IPS DF 6.9 (cell line): ENCODE results near the gene LAMTOR4.
"Not testable (repeated sequence)": the region's sequence is repeated elsewhere in the genome, so short reads cannot be mapped to it uniquely, and the experiment has no call there.

ENCODE experiments used
- DNase-seq: peaks from one replicate; pipeline ENCODE4 v3.0.0-alpha.2; 2013; ENCODE audit warnings: low read depth, low spot score
- H3K27ac ChIP-seq: one replicate; pipeline ENCODE4 v1.5.1; 2013; ENCODE audit warnings: low read length, control low read depth
- H3K27me3 ChIP-seq: 2 replicates; pipeline ENCODE4 v1.6.1; 2013; ENCODE audit warnings: mild to moderate bottlenecking, low read length; ENCODE audit not compliant: control insufficient read depth, insufficient read depth
- H3K36me3 ChIP-seq: 2 replicates; pipeline ENCODE4 v1.6.1; 2013; ENCODE audit warnings: low read length; ENCODE audit not compliant: control insufficient read depth, insufficient read depth
- H3K4me1 ChIP-seq: 2 replicates; pipeline ENCODE4 v1.6.1; 2013; ENCODE audit warnings: low read length; ENCODE audit not compliant: control insufficient read depth, insufficient read depth
- H3K4me3 ChIP-seq: 2 replicates; pipeline ENCODE4 v1.5.1; 2013; ENCODE audit warnings: mild to moderate bottlenecking, low read length
- H3K9me3 ChIP-seq: 2 replicates; pipeline ENCODE4 v1.6.1; 2013; ENCODE audit warnings: low read length, inconsistent platforms; ENCODE audit not compliant: control insufficient read depth, insufficient read depth
- WGBS: extraction: QIAGEN DNeasy Blood & Tissue Kit; methylation state at CpG from one replicate; pipeline ENCODE4 v1.1.7; 2013; ENCODE audit warnings: mixed read lengths, missing lambda C conversion rate; ENCODE audit not compliant: insufficient read length, insufficient coverage; 5-methylcytosine and 5-hydroxymethylcytosine counted together

Gene LAMTOR4

GRCh38 chr7:100189061-100189460 lies 40.3 kb downstream of the LAMTOR4 start:
- Histone ChIP-seq H3K36me3 (no peaks in the 10 kb centered on the region), H3K27ac (no peak overlapping the region), H3K9me3 (no peaks in the 10 kb centered on the region), H3K4me3 (no peak overlapping the region), H3K4me1 (no peaks in the 10 kb centered on the region), H3K27me3 (no peaks in the 10 kb centered on the region)
- no peak for DNase-seq
- no CpG with 5 or more reads among the region's 3 CpGs for WGBS

GRCh38 chr7:100190048-100190711 lies 41.5 kb downstream of the LAMTOR4 start:
- WGBS = no CpG with 5 or more reads among the region's 4 CpGs
- no peak for DNase-seq

GRCh38 chr7:100191775-100192174 lies 43.1 kb downstream of the LAMTOR4 start:
- Histone ChIP-seq H3K27me3 (no peaks in the 10 kb centered on the region), H3K9me3 (no peaks in the 10 kb centered on the region), H3K36me3 (no peaks in the 10 kb centered on the region), H3K4me1 (no peaks in the 10 kb centered on the region), H3K27ac (no peak overlapping the region), H3K4me3 (no peak overlapping the region)
- DNase-seq = no peak
- no CpG with 5 or more reads among the region's 2 CpGs for WGBS

More at GRCh38 chr7:100190048-100190711, 41.5 kb downstream of the LAMTOR4 start:
- H3K9me3 ChIP-seq = no peaks in the 10 kb centered on the region
- H3K4me3 ChIP-seq = no peak overlapping the region
- H3K27me3 ChIP-seq = no peaks in the 10 kb centered on the region
- no peaks in the 10 kb centered on the region for H3K4me1 ChIP-seq
- H3K27ac ChIP-seq = no peak overlapping the region
- no peaks in the 10 kb centered on the region for H3K36me3 ChIP-seq

- DNase-seq, H3K27ac ChIP-seq, H3K4me3 ChIP-seq, H3K36me3 ChIP-seq, H3K9me3 ChIP-seq, H3K4me1 ChIP-seq, H3K27me3 ChIP-seq: not testable (repeated sequence)
- no CpG with 5 or more reads among the region's 6 CpGs for WGBS
Measured at GRCh38 chr7:100192281-100192862, 43.7 kb downstream of the LAMTOR4 start.

GRCh38 chr7:100192969-100193368 lies 44.3 kb downstream of the LAMTOR4 start:
- Histone ChIP-seq H3K4me3 (no peak overlapping the region), H3K36me3 (no peaks in the 10 kb centered on the region), H3K27ac (no peak overlapping the region)

GRCh38 chr7:100195222-100195621 lies 46.5 kb downstream of the LAMTOR4 start:
- H3K27me3 ChIP-seq = no peaks in the 10 kb centered on the region
- H3K36me3 ChIP-seq = no peaks in the 10 kb centered on the region
- H3K27ac ChIP-seq = no peak overlapping the region
- no peaks in the 10 kb centered on the region for H3K4me1 ChIP-seq
- no CpG with 5 or more reads among the region's 2 CpGs for WGBS
- H3K9me3 ChIP-seq = no peaks in the 10 kb centered on the region
- DNase-seq = no peak
- H3K4me3 ChIP-seq = no peak overlapping the region

More at GRCh38 chr7:100192969-100193368, 44.3 kb downstream of the LAMTOR4 start:
- no peak for DNase-seq
- no CpG with 5 or more reads among the region's 3 CpGs for WGBS
- H3K4me1 ChIP-seq = no peaks in the 10 kb centered on the region
- no peaks in the 10 kb centered on the region for H3K27me3 ChIP-seq
- H3K9me3 ChIP-seq = no peaks in the 10 kb centered on the region

GRCh38 chr7:100195901-100196322 lies 47.2 kb downstream of the LAMTOR4 start:
- not testable (repeated sequence) for H3K27ac ChIP-seq, H3K9me3 ChIP-seq, H3K4me3 ChIP-seq, H3K4me1 ChIP-seq, H3K27me3 ChIP-seq, H3K36me3 ChIP-seq, DNase-seq
- WGBS = no CpG with 5 or more reads among the region's 6 CpGs

- WGBS = no CpG with 5 or more reads among the region's 10 CpGs
Measured at GRCh38 chr7:100198266-100198665, 49.5 kb downstream of the LAMTOR4 start.

GRCh38 chr7:100200693-100201092 lies 52.0 kb downstream of the LAMTOR4 start:
- no CpG with 5 or more reads among the region's 11 CpGs for WGBS
- H3K9me3 ChIP-seq = no peaks in the 10 kb centered on the region
- H3K27me3 ChIP-seq = no peaks in the 10 kb centered on the region
- 0 out of 2 replicates have a peak, but pooled peaks cover 2% of the 10 kb centered on the region for H3K4me1 ChIP-seq
- DNase-seq = no peak
- no peak overlapping the region for H3K4me3 ChIP-seq
- no peaks in the 10 kb centered on the region for H3K36me3 ChIP-seq
- H3K27ac ChIP-seq = no peak overlapping the region

More at GRCh38 chr7:100198266-100198665, 49.5 kb downstream of the LAMTOR4 start:
- H3K36me3 ChIP-seq = no peaks in the 10 kb centered on the region
- no peaks in the 10 kb centered on the region for H3K27me3 ChIP-seq
- no peaks in the 10 kb centered on the region for H3K9me3 ChIP-seq
- no peak overlapping the region for H3K4me3 ChIP-seq
- H3K4me1 ChIP-seq = 0 out of 2 replicates have a peak, but pooled peaks cover 2% of the 10 kb centered on the region
- no peak overlapping the region for H3K27ac ChIP-seq
- DNase-seq = no peak
